Measurements from ENCODE around the gene UBE3A. TPM values are rescaled to one million over a fixed set of nuclear protein-coding genes. Genes with fewer than 3 reads are reported as not detected.

The UBE3A gene
- total RNA-seq, 1 donor from 2014 or later, result 52.9 TPM

- no peak for TF ChIP-seq CTCF (IDR thresholded peaks at IDR 0.05; ENCODE audit: insufficient read depth, low read length, poor library complexity, severe bottlenecking)
- DNase-seq (ENCODE audit: low read depth), result no peak
- H3K4me3 ChIP-seq (ENCODE audit: low read depth, low read length), result no peak overlapping the region
- no peaks in the 10 kb centered on the region for H3K27me3 ChIP-seq (ENCODE audit: control insufficient read depth, insufficient read depth, low read length)
- H3K36me3 ChIP-seq (ENCODE audit: control insufficient read depth, insufficient read depth, low read length), result no peaks in the 10 kb centered on the region
These were observed 11.0 kb downstream of the UBE3A start for GRCh38 chr15:25427861-25428260.

- Histone ChIP-seq H3K36me3 (ENCODE audit: control insufficient read depth, insufficient read depth, low read length) (no peaks in the 10 kb centered on the region), H3K27me3 (ENCODE audit: control insufficient read depth, insufficient read depth, low read length) (no peaks in the 10 kb centered on the region), H3K4me3 (ENCODE audit: low read depth, low read length) (no peak overlapping the region)
- DNase-seq (ENCODE audit: low read depth), result no peak
- TF ChIP-seq CTCF (IDR thresholded peaks at IDR 0.05; ENCODE audit: insufficient read depth, low read length, poor library complexity, severe bottlenecking), result no peak
These were observed 11.8 kb downstream of the UBE3A start for GRCh38 chr15:25426896-25427610.

DNA sequence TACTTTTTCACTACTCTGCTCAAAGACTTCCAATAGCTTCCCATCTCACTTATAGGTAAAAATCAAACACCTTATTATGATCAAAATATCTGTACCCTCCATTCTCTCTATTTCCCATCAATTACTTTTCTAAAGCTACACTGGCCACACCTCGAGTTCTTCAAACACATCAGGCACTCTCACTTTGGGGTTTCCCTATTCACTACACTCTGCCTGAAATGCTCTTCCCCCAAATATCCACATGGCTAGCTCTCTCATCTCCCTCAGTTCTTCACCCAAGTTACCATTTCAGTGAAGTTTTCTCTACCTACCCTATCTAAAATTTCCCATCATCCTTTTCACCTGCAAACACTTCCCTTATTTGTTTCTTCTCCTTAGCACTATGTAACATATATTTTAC lies 14.8 kb downstream of the UBE3A start:
- no peak for TF ChIP-seq CTCF (IDR thresholded peaks at IDR 0.05; ENCODE audit: insufficient read depth, low read length, poor library complexity, severe bottlenecking)
- Histone ChIP-seq H3K4me3 (ENCODE audit: low read depth, low read length) (no peak overlapping the region), H3K36me3 (ENCODE audit: control insufficient read depth, insufficient read depth, low read length) (no peaks in the 10 kb centered on the region), H3K27me3 (ENCODE audit: control insufficient read depth, insufficient read depth, low read length) (no peaks in the 10 kb centered on the region)
- no peak for DNase-seq (ENCODE audit: low read depth)

DNA sequence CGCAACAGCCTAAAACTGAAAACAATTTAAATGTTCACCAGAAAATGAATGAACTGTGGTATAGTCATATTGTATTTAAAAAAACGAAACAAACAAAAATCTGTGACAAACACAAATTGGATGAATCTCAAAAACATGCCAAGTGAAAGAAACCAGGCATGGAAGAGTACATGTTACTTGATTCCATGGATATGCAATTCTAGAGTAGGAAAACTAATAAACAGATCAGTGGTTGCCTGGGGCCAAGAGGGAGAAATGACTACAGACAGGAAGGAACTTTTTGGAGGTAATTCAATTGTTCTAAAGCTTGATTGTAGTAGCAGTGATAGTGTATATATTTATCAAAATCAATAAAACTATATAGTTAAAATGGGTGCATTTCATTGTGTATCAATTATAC lies 16.8 kb downstream of the UBE3A start:
- Histone ChIP-seq H3K36me3 (ENCODE audit: control insufficient read depth, insufficient read depth, low read length) (no peaks in the 10 kb centered on the region), H3K27me3 (ENCODE audit: control insufficient read depth, insufficient read depth, low read length) (no peaks in the 10 kb centered on the region), H3K4me3 (ENCODE audit: low read depth, low read length) (no peak overlapping the region)
- DNase-seq (ENCODE audit: low read depth), result no peak
- no peak for TF ChIP-seq CTCF (IDR thresholded peaks at IDR 0.05; ENCODE audit: insufficient read depth, low read length, poor library complexity, severe bottlenecking)

- Histone ChIP-seq H3K27me3 (ENCODE audit: control insufficient read depth, insufficient read depth, low read length) (no peaks in the 10 kb centered on the region), H3K36me3 (ENCODE audit: control insufficient read depth, insufficient read depth, low read length) (no peaks in the 10 kb centered on the region), H3K4me3 (ENCODE audit: low read depth, low read length) (no peak overlapping the region)
- DNase-seq (ENCODE audit: low read depth), result no peak
- TF ChIP-seq CTCF (IDR thresholded peaks at IDR 0.05; ENCODE audit: insufficient read depth, low read length, poor library complexity, severe bottlenecking), result no peak
These were observed 20.6 kb downstream of the UBE3A start for GRCh38 chr15:25418202-25418601.

GRCh38 chr15:25417604-25418003 lies 21.2 kb downstream of the UBE3A start:
- TF ChIP-seq CTCF (IDR thresholded peaks at IDR 0.05; ENCODE audit: insufficient read depth, low read length, poor library complexity, severe bottlenecking), result no peak
- DNase-seq (ENCODE audit: low read depth), result no peak
- no peak overlapping the region for H3K4me3 ChIP-seq (ENCODE audit: low read depth, low read length)
- no peaks in the 10 kb centered on the region for H3K27me3 ChIP-seq (ENCODE audit: control insufficient read depth, insufficient read depth, low read length)
- H3K36me3 ChIP-seq (ENCODE audit: control insufficient read depth, insufficient read depth, low read length), result no peaks in the 10 kb centered on the region
